ENCODE data around the gene FBXO34. TPM values are rescaled to one million over a fixed set of nuclear protein-coding genes. Genes with fewer than 3 reads are reported as not detected.

Gene FBXO34
- total and polyA plus RNA-seq, 2 of the 13 experiments (the other 11 are each of a cell fraction or from before 2014, with no cell fraction given), result 8.8 to 13.5 TPM

DNA sequence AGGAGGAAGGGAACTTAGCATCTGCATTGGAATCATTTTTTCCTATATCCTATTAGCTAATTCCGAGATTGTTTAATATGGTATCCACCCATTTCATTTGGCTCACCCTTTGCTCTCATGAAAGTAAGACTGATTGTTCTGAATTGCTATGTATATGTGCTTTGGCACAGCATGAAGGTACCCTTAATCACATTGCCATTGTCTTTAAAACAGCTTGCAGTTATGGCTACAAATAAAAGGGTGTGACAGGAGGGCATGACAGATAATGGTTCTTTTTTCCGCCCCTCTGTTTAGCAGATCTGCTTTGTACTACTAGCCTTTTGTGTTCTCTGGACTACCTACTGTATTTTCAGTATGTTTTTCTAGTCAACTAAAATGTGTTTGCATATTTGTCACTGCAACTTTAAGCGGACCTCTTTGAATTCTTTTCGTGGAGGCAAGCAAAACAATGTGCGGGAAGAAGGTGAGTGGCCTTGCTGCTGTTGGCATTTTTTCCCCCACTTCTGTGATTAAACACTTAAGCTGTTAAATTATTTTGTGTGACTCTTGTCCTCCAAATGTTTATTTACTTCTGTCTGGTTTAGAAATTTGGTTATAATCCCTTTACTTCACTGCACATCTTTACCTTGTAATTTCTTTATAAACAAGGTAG is 35.8 kb downstream of the FBXO34 start (continued):
- no peak for TF ChIP-seq TCF7 (IDR thresholded peaks at IDR 0.05; ENCODE audit: low read depth)
- no peak for TF ChIP-seq JDP2 (CRISPR knock-in tag; IDR thresholded peaks at IDR 0.05; ENCODE audit: borderline replicate concordance)
- TF ChIP-seq, protein P1, sequence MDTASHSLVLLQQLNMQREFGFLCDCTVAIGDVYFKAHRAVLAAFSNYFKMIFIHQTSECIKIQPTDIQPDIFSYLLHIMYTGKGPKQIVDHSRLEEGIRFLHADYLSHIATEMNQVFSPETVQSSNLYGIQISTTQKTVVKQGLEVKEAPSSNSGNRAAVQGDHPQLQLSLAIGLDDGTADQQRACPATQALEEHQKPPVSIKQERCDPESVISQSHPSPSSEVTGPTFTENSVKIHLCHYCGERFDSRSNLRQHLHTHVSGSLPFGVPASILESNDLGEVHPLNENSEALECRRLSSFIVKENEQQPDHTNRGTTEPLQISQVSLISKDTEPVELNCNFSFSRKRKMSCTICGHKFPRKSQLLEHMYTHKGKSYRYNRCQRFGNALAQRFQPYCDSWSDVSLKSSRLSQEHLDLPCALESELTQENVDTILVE (CRISPR knock-in tag; IDR thresholded peaks at IDR 0.05), result no peak
- no peak for TF ChIP-seq ZNF773 (CRISPR knock-in tag; IDR thresholded peaks at IDR 0.05; ENCODE audit: borderline replicate concordance)
- TF ChIP-seq TSC22D2 (CRISPR knock-in tag; IDR thresholded peaks at IDR 0.05; ENCODE audit: borderline replicate concordance), result no peak
- TF ChIP-seq, protein P2, sequence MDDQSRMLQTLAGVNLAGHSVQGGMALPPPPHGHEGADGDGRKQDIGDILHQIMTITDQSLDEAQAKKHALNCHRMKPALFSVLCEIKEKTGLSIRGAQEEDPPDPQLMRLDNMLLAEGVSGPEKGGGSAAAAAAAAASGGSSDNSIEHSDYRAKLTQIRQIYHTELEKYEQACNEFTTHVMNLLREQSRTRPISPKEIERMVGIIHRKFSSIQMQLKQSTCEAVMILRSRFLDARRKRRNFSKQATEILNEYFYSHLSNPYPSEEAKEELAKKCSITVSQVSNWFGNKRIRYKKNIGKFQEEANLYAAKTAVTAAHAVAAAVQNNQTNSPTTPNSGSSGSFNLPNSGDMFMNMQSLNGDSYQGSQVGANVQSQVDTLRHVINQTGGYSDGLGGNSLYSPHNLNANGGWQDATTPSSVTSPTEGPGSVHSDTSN (CRISPR knock-in tag; IDR thresholded peaks at IDR 0.05; ENCODE audit: borderline replicate concordance), result no peak
- TF ChIP-seq, protein P3, sequence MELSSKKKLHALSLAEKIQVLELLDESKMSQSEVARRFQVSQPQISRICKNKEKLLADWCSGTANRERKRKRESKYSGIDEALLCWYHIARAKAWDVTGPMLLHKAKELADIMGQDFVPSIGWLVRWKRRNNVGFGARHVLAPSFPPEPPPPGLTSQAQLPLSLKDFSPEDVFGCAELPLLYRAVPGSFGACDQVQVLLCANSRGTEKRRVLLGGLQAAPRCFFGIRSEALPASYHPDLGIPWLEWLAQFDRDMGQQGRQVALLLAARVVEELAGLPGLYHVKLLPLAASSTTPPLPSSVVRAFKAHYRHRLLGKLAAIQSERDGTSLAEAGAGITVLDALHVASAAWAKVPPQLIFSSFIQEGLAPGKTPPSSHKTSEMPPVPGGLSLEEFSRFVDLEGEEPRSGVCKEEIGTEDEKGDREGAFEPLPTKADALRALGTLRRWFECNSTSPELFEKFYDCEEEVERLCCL (CRISPR knock-in tag; IDR thresholded peaks at IDR 0.05; ENCODE audit: borderline replicate concordance), result no peak

DNA sequence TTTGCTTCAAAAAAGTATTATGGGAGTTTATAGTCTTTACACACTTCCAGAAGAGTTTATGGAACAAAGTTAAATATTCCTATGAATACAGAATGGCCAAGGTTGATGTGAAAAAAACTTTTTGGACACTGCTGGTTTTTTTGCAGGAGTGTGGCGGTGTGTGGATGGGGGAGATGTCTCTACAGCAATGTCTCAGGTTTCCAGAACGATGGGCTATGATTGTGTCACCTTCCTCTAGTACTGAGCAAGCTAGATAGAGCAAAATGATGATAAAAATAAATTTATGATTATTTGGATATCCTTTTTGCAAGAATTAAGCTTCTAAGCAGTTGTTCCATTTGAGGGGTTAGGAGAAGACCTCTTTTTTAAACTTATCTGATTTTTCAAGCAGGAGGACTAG is 37.9 kb downstream of the FBXO34 start:
- no peak overlapping the region for H3K4me3 ChIP-seq (replicated peaks in 1 of 3; ENCODE audit: insufficient read depth in 1 of 3, low read depth in 2 of 3, low read length in 3 of 3)
- WGBS (ENCODE audit: low lambda C conversion rate), result 98% methylated on average over 2 of the region's 2 CpGs
- FAIRE-seq (no peak), DNase-seq (ENCODE audit: low spot score) (no peak), ATAC-seq (no peak)
- no peaks in the 10 kb centered on the region for H3K4me1 ChIP-seq (ENCODE audit: insufficient read depth, low read length)
- no peak overlapping the region for H3K9ac ChIP-seq (ENCODE audit: insufficient read depth, low read depth, low read length)
- no peak overlapping the region for H2AFZ ChIP-seq (ENCODE audit: low read length)
- H3K27ac ChIP-seq (ENCODE audit: extremely low read length, insufficient read depth, low read length), result no peak overlapping the region
- peaks cover 22% of the 10 kb centered on the region for H3K9me3 ChIP-seq (ENCODE audit: low read length)
- intact Hi-C loops (cut with micrococcal nuclease; ENCODE audit: unreplicated experiment) (no loop called here), in situ Hi-C loops (cut with HindIII; ENCODE audit: extremely low pct_ligation_motif_present, low pct_unique_long_range_greater_than_20kb) (no loop called here)
- peaks cover 2 to 3% of the 10 kb centered on the region in 2 experiments; a peak in 1 of 5 replicates for H3K36me3 ChIP-seq (replicated peaks in 1 of 2; ENCODE audit: control insufficient read depth in 1 of 2, insufficient read depth in 2 of 2, low read length in 2 of 2)
- H4K20me1 ChIP-seq (ENCODE audit: insufficient read depth, low read length), result no peaks in the 10 kb centered on the region
- ChIA-PET POLR2A (no interaction called here), CTCF (ENCODE audit: low intra/inter-chr PET ratio, low total read pairs) (no interaction called here)
- BruUV-seq (replicated peaks), result no TSS peak
- no peaks in the 10 kb centered on the region for H3K27me3 ChIP-seq (ENCODE audit: control insufficient read depth in 1 of 2, insufficient read depth in 2 of 2, low read length in 2 of 2)
- peaks cover 23% of the 10 kb centered on the region for H3K79me2 ChIP-seq (ENCODE audit: insufficient read depth, low read length)
- H3K4me2 ChIP-seq (ENCODE audit: low read depth, low read length), result no peak overlapping the region
- TF ChIP-seq ZNF160 (CRISPR knock-in tag; IDR thresholded peaks at IDR 0.05), result no peak
- no peak for TF ChIP-seq SALL1 (CRISPR knock-in tag; IDR thresholded peaks at IDR 0.05)
- no peak for TF ChIP-seq ZNF430 (CRISPR knock-in tag; IDR thresholded peaks at IDR 0.05)
- no peak for TF ChIP-seq GZF1 (CRISPR knock-in tag; IDR thresholded peaks at IDR 0.05)
- TF ChIP-seq ZNF629 (CRISPR knock-in tag; conservative IDR thresholded peaks at IDR 0.05), result no peak
- no peak for TF ChIP-seq RBM22 (optimal IDR thresholded peaks at IDR 0.05; ENCODE audit: low read length)
- no peak for TF ChIP-seq NFKBIZ (CRISPR knock-in tag; IDR thresholded peaks at IDR 0.05)
- TF ChIP-seq ZNF746 (CRISPR knock-in tag; IDR thresholded peaks at IDR 0.05), result no peak
- no peak for TF ChIP-seq ZNF317 (CRISPR knock-in tag; IDR thresholded peaks at IDR 0.05)
- TF ChIP-seq RCOR2 (CRISPR knock-in tag; IDR thresholded peaks at IDR 0.05), result no peak
- no peak for TF ChIP-seq ZNF274 (CRISPR knock-in tag; IDR thresholded peaks at IDR 0.05)
- no peak for TF ChIP-seq ZNF441 (CRISPR knock-in tag; IDR thresholded peaks at IDR 0.05; ENCODE audit: borderline replicate concordance)
- TF ChIP-seq MXD4 (CRISPR knock-in tag; IDR thresholded peaks at IDR 0.05), result no peak
- TF ChIP-seq BRCA1 (CRISPR knock-in tag; IDR thresholded peaks at IDR 0.05), result no peak
- no peak for TF ChIP-seq ZNF558 (CRISPR knock-in tag; IDR thresholded peaks at IDR 0.05; ENCODE audit: borderline replicate concordance)
- TF ChIP-seq ZNF660 (CRISPR knock-in tag; IDR thresholded peaks at IDR 0.05; ENCODE audit: borderline replicate concordance, low read depth), result no peak

Data from HepG2 (cell line).